ENCODE data around the gene DEDD. TPM values are rescaled to one million over a fixed set of nuclear protein-coding genes. Genes with fewer than 3 reads are reported as not detected.
"Not testable (repeated sequence)": the region's sequence is repeated elsewhere in the genome, so short reads cannot be mapped to it uniquely, and the experiment has no call there.

DEDD gene
- total RNA-seq, 3 donors from 2014 or later (not counting 1 experiment from before 2014, with no cell fraction given): 40.6 to 44.0 (median 43.0) TPM

GRCh38 chr1:161119092-161119903 is 13.2 kb downstream of the DEDD start:
- 73% methylated on average over 10 of the region's 10 CpGs for WGBS (ENCODE audit: insufficient coverage)
- intact Hi-C loops (cut with micrococcal nuclease): loop anchor here (2.0 kb wide), 1 partner anchor 34 kb away; the partner anchor contains the start of gene UFC1
- H3K36me3 ChIP-seq (ENCODE audit: control insufficient read depth, insufficient read depth, low read length): peaks cover 42% of the 10 kb centered on the region

DNA sequence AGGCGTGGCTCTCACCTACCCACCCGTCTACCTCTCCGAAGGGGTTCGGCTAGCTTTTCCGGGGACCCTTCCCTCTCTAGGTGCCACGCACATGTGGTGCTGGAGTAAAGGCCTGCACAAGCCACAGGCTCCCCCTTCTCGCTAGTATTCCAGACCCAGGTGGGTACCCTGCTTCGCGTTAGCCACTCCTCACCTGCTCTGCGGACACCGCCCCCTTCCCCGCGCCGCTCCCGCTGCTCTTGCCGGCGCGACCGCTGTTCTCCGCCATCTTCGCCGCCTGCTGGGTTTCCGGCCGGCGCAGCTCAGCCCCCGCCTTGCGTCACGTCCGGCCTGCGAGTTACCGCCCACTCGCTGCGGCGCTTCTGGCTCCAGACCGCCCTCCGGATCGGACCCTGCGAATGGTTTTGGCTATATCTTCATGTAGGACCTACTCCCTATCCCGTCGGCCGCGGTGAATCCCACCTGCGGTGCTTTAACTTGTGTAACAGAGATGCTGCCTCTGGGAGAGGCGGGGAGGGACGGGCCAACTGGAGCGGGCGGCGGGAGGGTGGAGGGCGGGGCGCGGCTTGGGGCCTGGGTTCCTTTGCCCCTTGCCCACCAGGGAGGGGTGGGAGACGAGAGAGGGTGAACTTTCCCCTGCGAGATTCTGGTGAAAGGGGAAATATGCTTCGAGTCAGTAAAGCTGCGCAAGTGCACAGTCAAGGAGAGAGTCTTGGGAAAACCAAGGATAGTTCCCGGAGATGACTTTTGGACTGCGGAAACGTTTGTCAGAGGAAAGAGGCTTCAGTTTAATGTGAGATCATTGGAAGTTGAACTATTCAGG is 14.5 kb downstream of the DEDD start, which contains the start of the genes NIT1 and PFDN2:
TSS of gene NIT1 (plus strand) at position 347 of the 823 bp plus-strand sequence. CDS start at position 419, 72 bp downstream.
TSS of gene PFDN2 (minus strand) at position 279 of the 823 bp plus-strand sequence. CDS start at position 268, 11 bp downstream.
- H3K4me3 Mint-ChIP-seq: peak within 1 kb of the TSS; percentile 95
- Histone ChIP-seq H3K27me3 (ENCODE audit: control insufficient read depth, insufficient read depth, low read length) (no peaks in the 10 kb centered on the region), H3K4me3 (ENCODE audit: low read length) (peak within 1 kb of the TSS; percentile 96), H3K36me3 (ENCODE audit: control insufficient read depth, insufficient read depth, low read length) (peaks cover 32% of the 10 kb centered on the region), H3K27ac (ENCODE audit: low read length) (peak within 1 kb of the TSS; percentile 88), H3K4me1 (ENCODE audit: control insufficient read depth, insufficient read depth, low read length) (peaks cover 38% of the 10 kb centered on the region), H3K9me3 (ENCODE audit: control insufficient read depth, insufficient read depth, low read length) (no peaks in the 10 kb centered on the region)
- ATAC-seq (peak; percentile 77 to 89 (median 85)), DNase-seq (peak; percentile 85 to 93)
- intact Hi-C loops (cut with micrococcal nuclease): loop anchor here (1.0 to 2.0 kb wide), 2 partner anchors 14 to 35 kb away; partner anchors contain the start of genes DEDD and UFC1
- H3K4me1 Mint-ChIP-seq: peaks cover 39 to 46% of the 10 kb centered on the region in 2 donors
- under 1% methylated on average over 58 of the region's 58 CpGs for WGBS (ENCODE audit: insufficient coverage)
- H3K36me3 Mint-ChIP-seq: peaks cover 8% of the 10 kb centered on the region
- no peak for TF ChIP-seq CTCF (IDR thresholded peaks at IDR 0.05)
- no peaks in the 10 kb centered on the region for H3K27me3 Mint-ChIP-seq (ENCODE audit: low read depth in 2 of 2)
- H3K27ac Mint-ChIP-seq: peak within 1 kb of the TSS; percentile 88 to 96
- no peaks in the 10 kb centered on the region for H3K9me3 Mint-ChIP-seq

More at GRCh38 chr1:161119092-161119903, 13.2 kb downstream of the DEDD start:
- H3K27ac ChIP-seq (ENCODE audit: low read length): peak overlapping the region; percentile 66
- peaks cover 38% of the 10 kb centered on the region for H3K4me1 ChIP-seq (ENCODE audit: control insufficient read depth, insufficient read depth, low read length)
- DNase-seq: peak; percentile 50 to 86
- TF ChIP-seq CTCF (IDR thresholded peaks at IDR 0.05): peak; percentile 57
- peak; percentile 67 to 81 (median 74) for ATAC-seq
- Mint-ChIP-seq H3K4me3 (peak overlapping the region; percentile 95), H3K27me3 (ENCODE audit: low read depth in 2 of 2) (no peaks in the 10 kb centered on the region), H3K36me3 (peaks cover 8% of the 10 kb centered on the region), H3K27ac (peak overlapping the region; percentile 88 to 96), H3K9me3 (no peaks in the 10 kb centered on the region), H3K4me1 (peaks cover 33 to 43% of the 10 kb centered on the region in 2 donors)
- H3K27me3 ChIP-seq (ENCODE audit: control insufficient read depth, insufficient read depth, low read length): no peaks in the 10 kb centered on the region
- no peak overlapping the region for H3K4me3 ChIP-seq (ENCODE audit: low read length)
- H3K9me3 ChIP-seq (ENCODE audit: control insufficient read depth, insufficient read depth, low read length): no peaks in the 10 kb centered on the region

GRCh38 chr1:161115961-161116360 is 16.5 kb downstream of the DEDD start:
- H3K4me3 ChIP-seq (ENCODE audit: low read length); DNase-seq; H3K9me3 ChIP-seq (ENCODE audit: control insufficient read depth, insufficient read depth, low read length); H3K27ac ChIP-seq (ENCODE audit: low read length); intact Hi-C loops (cut with micrococcal nuclease); H3K9me3 Mint-ChIP-seq; H3K27me3 ChIP-seq (ENCODE audit: control insufficient read depth, insufficient read depth, low read length); ATAC-seq; H3K27me3 Mint-ChIP-seq (ENCODE audit: low read depth in 2 of 2); H3K36me3 Mint-ChIP-seq: not testable (repeated sequence)
- H3K27ac Mint-ChIP-seq: peak overlapping the region in 1 of 2 donors; percentile 36
- WGBS (ENCODE audit: insufficient coverage): 88% methylated on average over 6 of the region's 6 CpGs
- peaks cover 38% of the 10 kb centered on the region for H3K4me1 ChIP-seq (ENCODE audit: control insufficient read depth, insufficient read depth, low read length)
- H3K4me3 Mint-ChIP-seq: peak overlapping the region; percentile 47
- peaks cover 46 to 51% of the 10 kb centered on the region in 2 donors for H3K4me1 Mint-ChIP-seq
- H3K36me3 ChIP-seq (ENCODE audit: control insufficient read depth, insufficient read depth, low read length): peaks cover 12% of the 10 kb centered on the region

All from natural killer cell (primary cell).